HG03060 (cell line): ENCODE measurements around the gene ZNF275.
"Not testable (repeated sequence)": the region's sequence is repeated elsewhere in the genome, so short reads cannot be mapped to it uniquely, and the experiment has no call there.

Source experiments
- ATAC-seq: cut with Tn5 transposase; IDR thresholded peaks from one replicate; pipeline ENCODE4 v1.9.1; 2021; ENCODE audit warnings: low read depth, moderate number of reproducible peaks; ENCODE audit not compliant: unreplicated experiment

Gene ZNF275

GRCh38 chrX:153333821-153334653, at the start of gene ZNF275:
TSS of gene ZNF275 (plus strand) at chrX:153334153. CDS start at chrX:153336680, 2,527 bp downstream.
- no peak for ATAC-seq

GRCh38 chrX:153285678-153286077, 48.3 kb upstream of the ZNF275 start:
- ATAC-seq, result not testable (repeated sequence)

- not testable (repeated sequence) for ATAC-seq
These were observed 45.1 kb upstream of the ZNF275 start for GRCh38 chrX:153288807-153289206.

- not testable (repeated sequence) for ATAC-seq
These were observed 40.4 kb upstream of the ZNF275 start for GRCh38 chrX:153293485-153294071.

- no peak for ATAC-seq
These were observed 36.6 kb upstream of the ZNF275 start for GRCh38 chrX:153297376-153297775.

GRCh38 chrX:153299855-153300254, 34.1 kb upstream of the ZNF275 start:
- ATAC-seq, result no peak

- ATAC-seq, result no peak
These were observed 32.2 kb upstream of the ZNF275 start for GRCh38 chrX:153301746-153302145.

- no peak for ATAC-seq
These were observed 31.2 kb upstream of the ZNF275 start for GRCh38 chrX:153302796-153303195.

- no peak for ATAC-seq
These were observed 30.4 kb upstream of the ZNF275 start for GRCh38 chrX:153303276-153304262.

- no peak for ATAC-seq
These were observed 28.8 kb upstream of the ZNF275 start for GRCh38 chrX:153304988-153305736.

- ATAC-seq, result no peak
These were observed 28.0 kb upstream of the ZNF275 start for GRCh38 chrX:153305972-153306371.

- no peak for ATAC-seq
These were observed 27.3 kb upstream of the ZNF275 start for GRCh38 chrX:153306527-153307115.

- ATAC-seq, result no peak
These were observed 26.4 kb upstream of the ZNF275 start for GRCh38 chrX:153307276-153308178.

- no peak for ATAC-seq
These were observed 23.1 kb upstream of the ZNF275 start for GRCh38 chrX:153310901-153311300.

- ATAC-seq, result no peak
These were observed 21.9 kb upstream of the ZNF275 start for GRCh38 chrX:153312041-153312440.

- ATAC-seq, result no peak
These were observed 21.1 kb upstream of the ZNF275 start for GRCh38 chrX:153312842-153313241.

- ATAC-seq, result no peak
These were observed 16.6 kb upstream of the ZNF275 start for GRCh38 chrX:153317306-153317705.

GRCh38 chrX:153317996-153318722, 15.8 kb upstream of the ZNF275 start:
- ATAC-seq, result no peak
